ENCODE data around the gene DGCR2.
"Not testable (repeated sequence)": the region's sequence is repeated elsewhere in the genome, so short reads cannot be mapped to it uniquely, and the experiment has no call there.

DGCR2 gene

GRCh38 chr22:19003508-19003907 lies 118.7 kb downstream of the DGCR2 start:
- DNase-seq (ENCODE audit: low read depth in 2 of 2) = no peak

- DNase-seq (ENCODE audit: low read depth in 2 of 2) = no peak
Measured at GRCh38 chr22:19002684-19003038, 119.6 kb downstream of the DGCR2 start.

GRCh38 chr22:19001204-19001603 lies 121.0 kb downstream of the DGCR2 start:
- no peak for DNase-seq (ENCODE audit: low read depth in 2 of 2)

GRCh38 chr22:19000106-19000505 lies 122.1 kb downstream of the DGCR2 start:
- not testable (repeated sequence) for DNase-seq (ENCODE audit: low read depth in 2 of 2)

GRCh38 chr22:18999416-18999815 lies 122.8 kb downstream of the DGCR2 start:
- no peak for DNase-seq (ENCODE audit: low read depth in 2 of 2)

GRCh38 chr22:18999008-18999407 lies 123.2 kb downstream of the DGCR2 start:
- no peak for DNase-seq (ENCODE audit: low read depth in 2 of 2)

GRCh38 chr22:18997925-18998315 lies 124.3 kb downstream of the DGCR2 start:
- no peak for DNase-seq (ENCODE audit: low read depth in 2 of 2)

DNA sequence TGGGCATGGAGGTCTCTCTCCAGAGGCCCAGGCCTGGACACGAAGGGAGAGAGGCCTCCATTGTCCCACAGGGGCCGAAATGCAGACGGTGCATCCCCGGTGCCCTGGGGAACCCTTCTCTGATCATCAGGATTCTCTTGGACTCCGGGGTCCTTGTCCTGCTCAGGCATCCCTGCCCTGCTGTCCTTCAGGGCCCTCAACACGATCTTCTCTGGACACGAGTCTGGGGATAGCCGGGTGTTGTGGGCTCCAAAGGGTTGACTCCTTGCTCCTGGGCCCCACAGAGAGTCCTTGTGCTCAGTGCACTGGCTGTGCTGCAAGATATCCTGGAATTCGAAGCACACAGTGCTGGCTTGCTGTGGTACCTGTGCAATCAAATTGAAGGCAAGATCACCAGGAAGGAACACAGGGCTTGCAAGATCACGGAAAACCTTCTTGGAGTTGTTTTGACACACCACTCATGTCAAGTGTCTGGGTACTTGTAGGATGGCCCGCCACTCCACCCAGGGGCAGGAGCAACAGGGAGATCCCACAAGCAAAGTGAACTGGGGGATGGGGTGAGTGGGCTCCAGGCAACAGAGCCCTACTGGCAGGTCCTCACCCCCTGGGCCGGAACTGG lies 124.8 kb downstream of the DGCR2 start:
- no peak for DNase-seq (ENCODE audit: low read depth in 2 of 2)

DNA sequence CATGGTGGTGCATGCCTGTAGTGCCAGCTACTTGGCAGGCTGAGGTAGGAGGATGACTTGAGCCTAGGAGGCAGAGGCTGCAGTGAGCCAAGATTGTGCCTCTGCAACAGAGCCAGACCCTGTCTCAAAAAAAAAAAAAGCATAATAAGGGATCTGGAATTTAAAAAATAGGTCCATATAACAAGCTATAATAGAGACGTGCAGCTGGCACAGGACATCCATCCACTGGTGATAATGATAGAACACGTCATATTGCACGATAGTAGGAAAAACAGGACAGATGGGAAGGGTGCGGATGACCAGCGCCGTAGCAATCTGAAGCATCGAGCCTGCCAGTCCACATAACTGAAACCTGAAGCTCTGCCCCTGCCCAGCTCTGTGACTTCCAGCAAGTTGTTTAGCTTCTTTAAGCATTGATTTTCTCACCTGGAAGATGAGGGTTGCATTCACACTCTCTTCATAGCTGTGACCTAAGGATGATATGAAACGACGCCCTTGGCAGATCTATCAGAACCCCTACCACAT lies 125.8 kb downstream of the DGCR2 start:
- no peak for DNase-seq (ENCODE audit: low read depth in 2 of 2)

DNA sequence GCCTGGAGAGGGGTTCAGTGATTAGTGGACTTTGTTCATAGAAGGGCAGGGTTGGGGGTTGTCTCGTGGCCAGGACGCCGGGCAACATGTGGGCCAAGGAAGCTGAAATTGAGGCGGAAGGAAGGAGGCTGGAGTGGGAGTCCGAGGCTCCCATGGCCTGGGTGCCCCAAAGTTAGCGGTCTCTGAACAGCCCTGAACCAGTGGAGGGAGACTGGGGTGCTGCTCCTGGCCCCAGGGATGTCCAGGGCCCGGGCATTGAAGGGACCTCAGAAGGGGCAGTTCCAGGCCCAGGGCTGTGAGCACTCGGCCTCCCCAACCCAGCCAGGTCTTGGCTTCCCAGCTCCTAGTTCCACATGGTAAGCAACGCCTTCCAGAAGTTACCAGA lies 126.9 kb downstream of the DGCR2 start:
- DNase-seq (ENCODE audit: low read depth in 2 of 2) = no peak

DNA sequence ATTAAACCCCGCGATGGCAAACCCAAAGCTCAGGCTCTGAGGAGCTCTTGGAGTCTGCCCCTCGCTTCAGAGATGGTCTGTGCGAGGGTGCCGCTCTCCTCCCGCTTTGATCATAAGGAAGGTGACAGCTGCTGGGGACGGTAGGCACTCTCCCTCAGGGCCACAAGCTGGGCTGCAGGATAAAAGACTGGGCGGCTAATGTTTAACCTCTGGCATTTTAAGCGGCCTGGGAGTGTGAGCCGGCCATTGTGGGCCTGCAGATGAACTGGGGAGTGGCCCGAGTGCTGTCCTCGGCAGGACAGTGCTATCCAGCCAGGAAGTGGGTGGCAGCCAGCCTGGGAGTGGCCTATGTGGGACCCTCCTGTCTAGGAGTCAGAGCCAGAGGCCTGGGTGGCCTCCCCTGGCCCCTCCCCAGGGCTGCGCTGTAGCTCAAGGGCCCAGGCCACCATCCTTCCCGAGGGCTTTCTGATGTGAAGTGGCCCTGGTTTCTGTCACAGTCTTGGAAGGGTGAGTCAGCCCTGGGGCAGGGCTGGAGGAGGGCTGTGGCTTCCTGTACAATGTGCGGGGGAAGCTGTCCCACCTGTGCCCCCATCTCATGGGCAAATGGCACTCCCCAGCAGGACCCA lies 127.4 kb downstream of the DGCR2 start:
- DNase-seq (ENCODE audit: low read depth in 2 of 2) = no peak

DNA sequence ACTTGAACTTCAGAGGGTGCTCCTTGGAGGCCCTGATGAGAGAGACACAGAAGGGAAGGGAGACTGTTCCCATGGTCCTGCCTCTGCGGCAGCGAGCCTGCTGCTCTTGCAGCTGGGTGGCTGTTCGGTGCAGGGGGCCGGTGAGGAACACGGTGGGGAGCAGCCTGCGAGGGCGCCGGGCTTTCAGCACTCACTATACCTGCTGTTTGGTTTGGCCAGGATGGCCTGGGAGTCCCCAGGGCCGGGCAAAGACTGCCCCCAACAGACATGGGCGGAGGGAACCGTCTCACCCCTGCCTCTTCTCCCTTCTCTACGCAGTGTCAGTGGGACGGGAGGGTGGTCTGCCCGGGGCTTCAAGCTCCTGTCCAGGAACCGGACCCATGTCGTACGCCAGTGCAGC lies 128.2 kb downstream of the DGCR2 start:
- no peak for DNase-seq (ENCODE audit: low read depth in 2 of 2)

DNA sequence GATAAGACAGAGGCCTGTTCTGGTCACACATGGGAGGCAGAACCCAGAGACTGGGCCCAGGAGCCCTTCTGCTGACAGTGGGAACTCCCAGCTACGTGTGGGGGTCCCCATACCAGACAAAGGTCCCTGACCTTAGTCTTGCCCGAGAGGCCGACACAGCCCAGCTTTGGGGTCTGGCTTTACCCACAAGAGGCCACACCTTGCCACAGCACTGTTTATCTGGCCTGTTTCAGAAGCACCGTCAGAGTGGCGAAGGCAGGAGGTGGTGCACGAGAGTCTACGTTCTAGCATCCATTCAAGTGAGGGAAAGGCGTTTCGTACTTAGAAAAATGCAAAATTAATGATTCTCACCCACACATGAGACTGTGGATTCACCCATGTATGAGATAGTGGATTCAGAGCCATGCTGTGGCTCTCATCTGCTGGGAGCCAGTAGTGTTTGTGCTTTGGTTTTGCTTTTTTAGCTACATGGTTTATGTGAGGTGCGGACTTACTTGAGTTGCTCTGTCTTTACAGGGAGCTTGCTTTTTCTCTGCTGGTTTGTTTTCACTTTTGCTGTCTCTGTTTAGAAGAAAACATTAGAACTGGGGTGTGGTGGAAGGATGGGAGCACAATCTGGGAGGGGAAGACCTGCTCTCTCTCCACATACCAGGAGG lies 129.5 kb downstream of the DGCR2 start:
- DNase-seq (ENCODE audit: low read depth in 2 of 2) = no peak

GRCh38 chr22:18991821-18992442 lies 130.3 kb downstream of the DGCR2 start:
- no peak for DNase-seq (ENCODE audit: low read depth in 2 of 2)

DNA sequence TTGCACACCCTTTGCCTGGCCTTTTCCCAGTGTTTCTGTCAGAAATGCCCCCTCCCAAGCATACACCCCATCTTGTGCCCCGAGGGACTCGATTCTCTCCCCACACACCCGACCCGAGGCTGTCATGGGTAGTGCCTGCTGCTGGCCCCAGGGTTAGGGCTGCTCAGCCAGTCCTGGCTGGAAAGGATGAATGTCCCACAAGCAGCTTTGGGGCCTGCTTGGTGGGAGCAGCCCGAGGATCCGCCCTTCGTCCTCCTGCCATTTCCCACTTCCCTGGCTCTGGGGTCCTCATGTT lies 131.1 kb downstream of the DGCR2 start:
- no peak for DNase-seq (ENCODE audit: low read depth in 2 of 2)

GRCh38 chr22:18990355-18991137 lies 131.7 kb downstream of the DGCR2 start:
- DNase-seq (ENCODE audit: low read depth in 2 of 2) = no peak

DNA sequence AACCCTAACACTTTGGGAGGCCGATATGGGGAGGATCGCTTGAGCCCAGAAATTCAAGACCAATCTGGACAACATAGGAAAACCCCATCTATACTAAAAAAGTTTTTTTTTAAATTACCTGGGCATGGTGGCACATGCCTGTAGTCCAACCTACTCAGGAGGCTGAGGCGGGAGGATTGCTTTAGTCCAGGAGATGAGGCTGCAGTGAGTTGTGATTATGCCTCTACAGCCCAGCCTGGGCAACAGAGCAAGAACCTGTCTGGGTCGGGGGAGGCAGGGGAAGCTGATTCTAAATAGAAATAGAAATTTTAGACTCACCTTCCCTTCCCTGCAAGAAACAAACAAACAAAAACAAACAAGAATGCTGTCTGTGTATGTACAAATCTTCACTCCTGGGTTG lies 133.3 kb downstream of the DGCR2 start:
- DNase-seq (ENCODE audit: low read depth in 2 of 2) = no peak

GRCh38 chr22:18987765-18988164 lies 134.4 kb downstream of the DGCR2 start:
- DNase-seq (ENCODE audit: low read depth in 2 of 2) = no peak

DNA sequence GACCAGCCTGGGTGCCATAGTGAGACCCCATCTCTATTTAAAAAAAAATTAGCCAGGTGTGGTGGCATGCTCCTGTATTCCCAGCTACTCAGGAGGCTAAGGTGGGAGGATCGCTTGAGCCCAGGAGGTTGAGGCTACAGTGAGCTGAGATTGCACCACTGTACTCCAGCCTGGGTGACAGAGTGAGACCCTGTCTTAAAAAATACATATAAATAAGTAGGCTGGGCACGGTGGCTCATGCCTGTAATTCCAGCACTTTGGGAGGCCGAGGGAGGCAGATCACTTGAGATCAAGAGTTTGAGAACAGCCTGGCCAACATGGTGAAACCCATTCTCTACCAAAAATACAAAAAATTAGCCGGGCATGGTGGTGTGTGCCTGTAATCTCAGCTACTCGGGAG lies 135.1 kb downstream of the DGCR2 start:
- DNase-seq (ENCODE audit: low read depth in 2 of 2) = not testable (repeated sequence)

Measured in activated CD4-positive, alpha-beta T cell treated with anti-CD3 and anti-CD28 coated beads for 24 hours (primary cell).